IPS-18c (cell line): ENCODE results near the gene FNBP1L.
"Not testable (repeated sequence)": the region's sequence is repeated elsewhere in the genome, so short reads cannot be mapped to it uniquely, and the experiment has no call there.

Experiments
- H3K4me3 ChIP-seq: 2 replicates; pipeline ENCODE4 v1.7.0; 2013; ENCODE audit warnings: low read depth, mild to moderate bottlenecking, low read length, moderate library complexity; ENCODE audit not compliant: insufficient read depth
- H3K9me3 ChIP-seq: one replicate; pipeline ENCODE4 v1.6.1; 2013; ENCODE audit warnings: mild to moderate bottlenecking, low read length, moderate library complexity; ENCODE audit not compliant: control insufficient read depth, insufficient read depth

The FNBP1L gene

GRCh38 chr1:93541045-93541444, 93.1 kb downstream of the FNBP1L start:
- Histone ChIP-seq H3K4me3 (no peak overlapping the region), H3K9me3 (no peaks in the 10 kb centered on the region)

- Histone ChIP-seq H3K4me3 (no peak overlapping the region), H3K9me3 (no peaks in the 10 kb centered on the region)
Measured at GRCh38 chr1:93542398-93542797, 94.5 kb downstream of the FNBP1L start.

- no peaks in the 10 kb centered on the region for H3K9me3 ChIP-seq
- H3K4me3 ChIP-seq = no peak overlapping the region
Measured at GRCh38 chr1:93546162-93546863, 98.4 kb downstream of the FNBP1L start.

GRCh38 chr1:93549131-93549530, 101.2 kb downstream of the FNBP1L start:
- Histone ChIP-seq H3K9me3 (no peaks in the 10 kb centered on the region), H3K4me3 (no peak overlapping the region)

- H3K4me3 ChIP-seq = no peak overlapping the region
Measured at GRCh38 chr1:93549811-93550210, 101.9 kb downstream of the FNBP1L start.

GRCh38 chr1:93552741-93553455, 105.0 kb downstream of the FNBP1L start:
- Histone ChIP-seq H3K9me3 (no peaks in the 10 kb centered on the region), H3K4me3 (no peak overlapping the region)

More at GRCh38 chr1:93549811-93550210, 101.9 kb downstream of the FNBP1L start:
- H3K9me3 ChIP-seq = no peaks in the 10 kb centered on the region

GRCh38 chr1:93553886-93554490, 106.1 kb downstream of the FNBP1L start:
- not testable (repeated sequence) for H3K9me3 ChIP-seq, H3K4me3 ChIP-seq

GRCh38 chr1:93554883-93555872, 107.3 kb downstream of the FNBP1L start:
- H3K4me3 ChIP-seq = no peak overlapping the region
- H3K9me3 ChIP-seq = no peaks in the 10 kb centered on the region

- H3K9me3 ChIP-seq = no peaks in the 10 kb centered on the region
- no peak overlapping the region for H3K4me3 ChIP-seq
Measured at GRCh38 chr1:93556291-93556690, 108.4 kb downstream of the FNBP1L start.

- Histone ChIP-seq H3K4me3 (no peak overlapping the region), H3K9me3 (no peaks in the 10 kb centered on the region)
Measured at GRCh38 chr1:93559045-93559444, 111.1 kb downstream of the FNBP1L start.

- no peaks in the 10 kb centered on the region for H3K9me3 ChIP-seq
- H3K4me3 ChIP-seq = no peak overlapping the region
Measured at GRCh38 chr1:93559695-93560094, 111.8 kb downstream of the FNBP1L start.

GRCh38 chr1:93565496-93566206, 117.7 kb downstream of the FNBP1L start:
- Histone ChIP-seq H3K4me3 (no peak overlapping the region), H3K9me3 (no peaks in the 10 kb centered on the region)

GRCh38 chr1:93566227-93566626, 118.3 kb downstream of the FNBP1L start:
- Histone ChIP-seq H3K4me3 (no peak overlapping the region), H3K9me3 (no peaks in the 10 kb centered on the region)

- H3K4me3 ChIP-seq = no peak overlapping the region
- no peaks in the 10 kb centered on the region for H3K9me3 ChIP-seq
Measured at GRCh38 chr1:93567255-93567918, 119.5 kb downstream of the FNBP1L start.

- no peak overlapping the region for H3K4me3 ChIP-seq
- H3K9me3 ChIP-seq = no peaks in the 10 kb centered on the region
Measured at GRCh38 chr1:93569489-93569888, 121.6 kb downstream of the FNBP1L start.

- no peak overlapping the region for H3K4me3 ChIP-seq
- no peaks in the 10 kb centered on the region for H3K9me3 ChIP-seq
Measured at GRCh38 chr1:93571623-93572310, 123.8 kb downstream of the FNBP1L start.
